ENCODE measurements around the gene DES.
"Not testable (repeated sequence)": the region's sequence is repeated elsewhere in the genome, so short reads cannot be mapped to it uniquely, and the experiment has no call there.

The DES gene

GRCh38 chr2:219385958-219386520 is 32.1 kb upstream of the DES start:
- Histone ChIP-seq H3K36me3 (peaks cover 55 to 59% (median 56%) of the 10 kb centered on the region in 11 experiments), H3K4me3 (peak overlapping the region in 8 of 10 experiments; percentile 76 to 90 (median 85); a peak in 14 of 20 replicates), H3K4me2 (peak overlapping the region; percentile 90 to 100 (median 95)), H3K27me3 (no peaks in the 10 kb centered on the region), H3K4me1 (peaks cover 16 to 32% (median 20%) of the 10 kb centered on the region in 10 experiments), H3K9ac (peak overlapping the region in 10 of 11 experiments; percentile 83 to 96 (median 91); a peak in 15 of 22 replicates), H3K27ac (peak overlapping the region in 3 of 11 experiments; percentile 90 to 95 (median 93); a peak in 4 of 22 replicates), H4K20me1 (peaks cover 0 to 63% (median 42%) of the 10 kb centered on the region in 11 experiments; a peak in 15 of 22 replicates), H3K9me3 (replicated peaks in 1 of 11) (peaks cover 0 to 9% (median 7%) of the 10 kb centered on the region in 11 experiments; a peak in 7 of 22 replicates)
- no peak for TF ChIP-seq Cebpa-rat (IDR thresholded peaks at IDR 0.05)

DNA sequence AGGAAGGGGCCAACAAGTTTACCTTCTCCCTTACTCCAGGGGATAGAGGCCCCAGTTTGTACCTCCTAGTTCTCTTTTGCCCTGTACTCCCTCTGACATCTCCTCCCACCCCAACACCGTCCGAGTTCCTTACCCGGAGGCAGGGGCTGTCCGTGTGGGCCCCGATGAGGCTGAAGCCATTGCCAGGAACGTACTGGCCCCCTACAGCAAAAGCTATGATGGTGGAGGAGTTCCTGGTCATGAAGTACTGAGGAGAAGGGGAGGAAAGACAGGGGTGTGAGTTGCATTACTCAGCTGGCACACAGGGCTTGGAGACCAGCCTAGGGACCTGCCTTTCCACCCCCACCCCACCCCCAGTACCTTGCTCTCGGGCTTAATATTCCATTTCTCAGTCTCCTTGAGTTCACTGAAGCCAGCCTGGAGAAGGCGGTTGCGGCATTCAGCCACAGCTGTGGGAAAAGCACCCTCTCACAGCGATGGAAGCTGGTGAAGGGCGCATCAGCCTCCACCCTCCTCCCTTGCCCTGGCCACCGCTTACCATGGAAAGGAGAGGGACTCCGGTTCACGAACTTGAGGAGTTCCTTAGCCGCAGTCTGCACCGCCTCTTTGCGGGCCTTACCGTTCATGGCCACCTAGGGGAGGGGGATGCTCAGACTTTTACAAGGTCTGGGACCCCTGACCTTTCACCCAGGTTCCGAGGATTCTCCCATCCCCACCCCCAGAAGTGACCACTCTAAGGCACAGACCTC is 31.5 kb upstream of the DES start:
- Histone ChIP-seq H4K20me1 (peaks cover 0 to 56% (median 42%) of the 10 kb centered on the region in 11 experiments; a peak in 15 of 22 replicates), H3K27ac (peak overlapping the region; percentile 77 to 95 (median 90)), H3K4me2 (peak overlapping the region; percentile 90 to 100 (median 95)), H3K36me3 (peaks cover 48 to 52% (median 49%) of the 10 kb centered on the region in 11 experiments), H3K27me3 (no peaks in the 10 kb centered on the region), H3K4me3 (peak overlapping the region; percentile 76 to 90 (median 85)), H3K9me3 (replicated peaks in 1 of 11) (peaks cover 0 to 11% (median 8%) of the 10 kb centered on the region in 11 experiments; a peak in 7 of 22 replicates), H3K4me1 (peaks cover 16 to 32% (median 20%) of the 10 kb centered on the region in 10 experiments), H3K9ac (peak overlapping the region; percentile 83 to 96 (median 91))
- TF ChIP-seq Cebpa-rat (IDR thresholded peaks at IDR 0.05) = no peak

DNA sequence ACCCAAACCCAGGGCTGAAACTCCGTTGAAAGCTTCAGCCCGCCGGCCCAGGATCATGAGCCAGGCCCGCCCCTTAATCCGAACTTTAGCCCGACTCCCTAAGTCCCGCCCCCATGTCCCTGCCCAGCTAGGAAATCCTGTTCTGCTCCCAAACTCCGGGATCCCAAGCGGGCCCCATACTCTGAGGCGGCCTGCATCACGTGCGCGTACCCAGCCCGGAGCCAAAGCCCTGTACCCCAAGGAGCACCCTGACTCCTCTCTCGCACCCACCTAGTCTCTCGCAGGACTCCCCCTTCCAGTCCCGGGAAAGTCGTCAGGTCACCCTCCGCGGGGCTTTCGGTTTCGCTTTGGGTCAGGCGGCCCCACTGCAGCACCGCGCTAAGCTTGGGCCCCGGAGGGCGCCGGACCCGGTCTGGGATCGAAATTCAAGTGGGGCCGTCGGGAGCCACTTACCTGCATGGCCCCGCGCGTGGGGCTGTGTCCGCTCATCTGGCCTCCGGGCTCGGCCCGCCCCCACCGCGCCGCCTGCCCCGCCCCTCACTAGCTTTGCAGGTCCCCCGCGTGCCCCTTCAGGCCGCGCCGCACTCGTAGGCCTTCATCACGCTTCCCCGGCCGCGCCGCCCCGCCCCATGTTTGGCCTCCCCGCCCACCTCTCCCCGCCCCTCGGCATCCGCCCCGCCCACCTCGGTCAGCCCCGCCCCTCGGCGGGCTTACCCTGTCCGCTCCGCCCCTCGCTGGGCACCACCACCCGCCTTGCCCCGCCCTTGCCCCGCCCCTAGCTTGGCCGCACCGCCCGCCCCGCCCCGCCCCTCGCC is 30.7 kb upstream of the DES start, which contains the start of gene DNPEP:
TSS of gene DNPEP (minus strand) at position 607 of the 815 bp plus-strand sequence. CDS start at position 489, 118 bp downstream.
- peaks cover 16 to 32% (median 20%) of the 10 kb centered on the region in 10 experiments for H3K4me1 ChIP-seq
- H3K36me3 ChIP-seq = peaks cover 40 to 44% (median 41%) of the 10 kb centered on the region in 11 experiments
- peaks cover 0 to 48% (median 36%) of the 10 kb centered on the region in 11 experiments; a peak in 15 of 22 replicates for H4K20me1 ChIP-seq
- no peaks in the 10 kb centered on the region for H3K27me3 ChIP-seq
- H3K9me3 ChIP-seq (replicated peaks in 1 of 11) = peaks cover 0 to 11% (median 8%) of the 10 kb centered on the region in 11 experiments; a peak in 7 of 22 replicates
- H3K9ac ChIP-seq = peak within 1 kb of the TSS; percentile 83 to 96 (median 91)
- H3K4me2 ChIP-seq = peak within 1 kb of the TSS; percentile 90 to 100 (median 95)
- TF ChIP-seq Cebpa-rat (IDR thresholded peaks at IDR 0.05) = no peak
- peak within 1 kb of the TSS; percentile 77 to 95 (median 90) for H3K27ac ChIP-seq
- H3K4me3 ChIP-seq = peak within 1 kb of the TSS; percentile 76 to 90 (median 85)

- Histone ChIP-seq H3K27me3 (no peaks in the 10 kb centered on the region), H3K4me2 (peak overlapping the region; percentile 47 to 85 (median 65)), H3K36me3 (peaks cover 32 to 36% (median 33%) of the 10 kb centered on the region in 11 experiments), H3K9me3 (replicated peaks in 1 of 11) (peaks cover 0 to 14% (median 8%) of the 10 kb centered on the region in 11 experiments; a peak in 9 of 22 replicates), H3K27ac (peak overlapping the region; percentile 35 to 68 (median 58); a peak in 19 of 22 replicates), H4K20me1 (peaks cover 0 to 40% (median 29%) of the 10 kb centered on the region in 11 experiments; a peak in 15 of 22 replicates), H3K4me1 (peaks cover 16 to 32% (median 20%) of the 10 kb centered on the region in 10 experiments), H3K9ac (peak overlapping the region; percentile 19 to 68 (median 59); a peak in 20 of 22 replicates), H3K4me3 (peak overlapping the region in 9 of 10 experiments; percentile 24 to 61 (median 43); a peak in 14 of 20 replicates)
- no peak for TF ChIP-seq Cebpa-rat (IDR thresholded peaks at IDR 0.05)
Observed at GRCh38 chr2:219388121-219388906, 29.9 kb upstream of the DES start.

DNA sequence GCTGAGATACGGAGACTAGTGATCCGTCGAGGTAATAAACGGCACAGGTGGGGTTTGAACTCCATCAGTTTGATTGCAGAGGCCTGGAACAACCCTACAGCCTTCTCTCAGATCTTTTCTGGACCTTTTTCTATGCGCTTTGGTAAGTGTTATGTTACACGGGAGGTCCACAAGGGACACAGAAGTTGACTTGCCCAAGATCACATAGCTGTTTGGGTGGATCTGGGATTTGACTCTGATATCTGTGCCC is 29.3 kb upstream of the DES start:
- Histone ChIP-seq H3K4me1 (peaks cover 16 to 32% (median 20%) of the 10 kb centered on the region in 10 experiments), H4K20me1 (peaks cover 0 to 35% (median 27%) of the 10 kb centered on the region in 11 experiments; a peak in 15 of 22 replicates), H3K4me2 (peak overlapping the region; percentile 47 to 85 (median 65)), H3K9ac (peak overlapping the region; percentile 19 to 68 (median 59); a peak in 20 of 22 replicates), H3K36me3 (peaks cover 27 to 31% (median 28%) of the 10 kb centered on the region in 11 experiments), H3K27ac (peak overlapping the region; percentile 35 to 68 (median 58); a peak in 19 of 22 replicates), H3K4me3 (peak overlapping the region in 9 of 10 experiments; percentile 24 to 61 (median 43); a peak in 13 of 20 replicates), H3K9me3 (replicated peaks in 1 of 11) (peaks cover 0 to 14% (median 8%) of the 10 kb centered on the region in 11 experiments; a peak in 9 of 22 replicates), H3K27me3 (no peaks in the 10 kb centered on the region)
- no peak for TF ChIP-seq Cebpa-rat (IDR thresholded peaks at IDR 0.05)

DNA sequence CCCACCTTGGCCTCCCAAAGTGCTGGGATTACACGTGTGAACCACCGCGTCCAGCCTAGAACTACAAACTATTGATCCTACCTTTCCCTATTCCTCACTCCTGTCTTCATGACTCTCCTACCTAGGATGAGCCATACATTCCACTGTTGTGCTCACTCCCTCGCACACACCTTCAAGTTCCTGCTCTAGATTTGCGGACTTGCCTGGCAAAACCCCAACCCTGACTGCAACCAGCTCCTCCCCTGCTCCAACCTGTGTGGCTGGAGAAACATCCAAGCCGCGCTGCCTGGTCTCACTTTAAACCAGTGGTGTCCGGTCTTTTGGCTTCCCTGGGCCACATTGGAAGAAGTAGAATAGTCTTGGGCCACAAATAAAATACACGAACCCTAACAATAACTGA is 25.4 kb upstream of the DES start:
- Histone ChIP-seq H3K27ac (no peak overlapping the region), H4K20me1 (no peaks in the 10 kb centered on the region), H3K9me3 (replicated peaks in 1 of 11) (peaks cover 0 to 14% (median 8%) of the 10 kb centered on the region in 11 experiments; a peak in 9 of 22 replicates), H3K36me3 (no peaks in the 10 kb centered on the region), H3K27me3 (no peaks in the 10 kb centered on the region), H3K4me3 (no peak overlapping the region), H3K4me2 (no peak overlapping the region), H3K4me1 (peaks cover 19 to 24% (median 22%) of the 10 kb centered on the region in 10 experiments), H3K9ac (no peak overlapping the region)
- no peak for TF ChIP-seq Cebpa-rat (IDR thresholded peaks at IDR 0.05)

GRCh38 chr2:219395056-219395455 is 23.1 kb upstream of the DES start:
- not testable (repeated sequence) for H3K4me3 ChIP-seq, H4K20me1 ChIP-seq, H3K27ac ChIP-seq, H3K27me3 ChIP-seq, H3K9ac ChIP-seq, H3K4me2 ChIP-seq, H3K36me3 ChIP-seq
- Histone ChIP-seq H3K4me1 (peaks cover 32 to 40% (median 38%) of the 10 kb centered on the region in 10 experiments), H3K9me3 (replicated peaks in 1 of 11) (peaks cover 0 to 14% (median 8%) of the 10 kb centered on the region in 11 experiments; a peak in 9 of 22 replicates)

Measured in BLaER1 treated with 17β-estradiol and CSF1 and Interleukin-3, amounts not matched to agents 10 nM and 100 nM (cell line).